Testis (tissue), 2 donors: ENCODE data around the gene CEP68.

Experiments
- CTCF ChIP-seq, 3 experiments: fragments of 450-650 bp in 2 of 3; fragments of 200-600 bp in 1 of 3; sonication (generic) in 1 of 3; IDR thresholded peaks; one replicate each; pipeline ENCODE4 v1.5.1; 2016 to 2019; ENCODE audit warnings: antibody characterized with exemption in 3 of 3, mild to moderate bottlenecking in 2 of 3, moderate library complexity in 1 of 3
- POLR2A ChIP-seq: fragments of 450-650 bp; IDR thresholded peaks from one replicate; pipeline ENCODE4 v1.6.1; 2017; ENCODE audit warnings: antibody characterized with exemption, mild to moderate bottlenecking, moderate library complexity

- TF ChIP-seq CTCF (IDR thresholded peaks at IDR 0.05) (no peak), POLR2A (no peak)
Measured at GRCh38 chr2:65077898-65078297, 21.7 kb downstream of the CEP68 start.
